HFF-Myc (cell line): ENCODE measurements around the gene PXDN.

Source experiments
- DNase-seq: peaks from one replicate; pipeline ENCODE4 v3.0.0-alpha.2; 2011; ENCODE audit warnings: low read depth; ENCODE audit errors: extremely low read depth
- H3K4me3 ChIP-seq: replicated peaks from 2 replicates; pipeline ENCODE4 v1.5.1; 2011; ENCODE audit warnings: low read depth, mild to moderate bottlenecking, control low read depth, low read length
- TF ChIP-seq, protein P1 (sequence below): IDR thresholded peaks from 2 replicates; pipeline ENCODE4 v1.5.1; 2012; ENCODE audit warnings: mild to moderate bottlenecking, low read depth, low read length, control low read depth; ENCODE audit errors: missing control alignments

PXDN gene

DNA sequence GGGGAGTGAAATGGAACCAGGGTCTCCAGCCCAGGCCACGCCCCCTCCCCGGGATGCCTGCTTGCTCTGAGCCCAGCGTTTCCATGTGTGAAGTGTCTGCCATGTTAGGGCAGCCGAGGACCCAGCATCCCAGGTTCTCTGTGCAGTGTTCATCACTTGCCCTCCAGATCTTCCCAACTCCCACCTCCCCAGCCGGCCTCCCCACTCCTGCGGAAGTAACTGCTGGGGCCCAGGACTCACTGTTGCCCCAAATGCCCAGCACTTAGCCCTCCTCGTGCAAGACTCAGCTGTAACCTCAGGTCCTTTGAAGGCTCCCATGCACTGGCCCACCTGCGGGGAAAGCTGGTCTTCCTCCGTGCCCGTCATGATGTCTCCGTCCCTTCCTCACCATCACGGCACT lies 9.7 kb upstream of the PXDN start:
- TF ChIP-seq, protein P1, sequence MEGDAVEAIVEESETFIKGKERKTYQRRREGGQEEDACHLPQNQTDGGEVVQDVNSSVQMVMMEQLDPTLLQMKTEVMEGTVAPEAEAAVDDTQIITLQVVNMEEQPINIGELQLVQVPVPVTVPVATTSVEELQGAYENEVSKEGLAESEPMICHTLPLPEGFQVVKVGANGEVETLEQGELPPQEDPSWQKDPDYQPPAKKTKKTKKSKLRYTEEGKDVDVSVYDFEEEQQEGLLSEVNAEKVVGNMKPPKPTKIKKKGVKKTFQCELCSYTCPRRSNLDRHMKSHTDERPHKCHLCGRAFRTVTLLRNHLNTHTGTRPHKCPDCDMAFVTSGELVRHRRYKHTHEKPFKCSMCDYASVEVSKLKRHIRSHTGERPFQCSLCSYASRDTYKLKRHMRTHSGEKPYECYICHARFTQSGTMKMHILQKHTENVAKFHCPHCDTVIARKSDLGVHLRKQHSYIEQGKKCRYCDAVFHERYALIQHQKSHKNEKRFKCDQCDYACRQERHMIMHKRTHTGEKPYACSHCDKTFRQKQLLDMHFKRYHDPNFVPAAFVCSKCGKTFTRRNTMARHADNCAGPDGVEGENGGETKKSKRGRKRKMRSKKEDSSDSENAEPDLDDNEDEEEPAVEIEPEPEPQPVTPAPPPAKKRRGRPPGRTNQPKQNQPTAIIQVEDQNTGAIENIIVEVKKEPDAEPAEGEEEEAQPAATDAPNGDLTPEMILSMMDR, result no peak

DNA sequence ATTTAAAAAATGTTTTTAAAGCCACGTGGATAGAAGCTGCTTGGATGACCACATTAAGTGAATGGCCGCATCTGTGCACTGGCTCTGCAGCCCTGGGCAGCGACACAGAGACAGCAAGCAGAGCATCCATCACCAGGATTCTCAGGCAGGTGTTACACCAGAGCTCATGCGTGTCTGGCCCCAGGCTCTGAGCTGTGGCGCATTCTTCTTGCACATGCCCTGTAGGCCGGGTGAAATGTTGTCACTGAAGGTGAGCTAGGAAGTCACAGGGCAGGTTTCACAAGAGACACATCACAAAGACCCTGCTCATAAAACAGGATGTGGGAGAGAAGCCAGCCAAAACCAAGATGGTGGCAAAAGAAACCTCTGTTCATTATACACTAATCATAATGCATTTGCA lies 8.4 kb upstream of the PXDN start:
- no peak overlapping the region for H3K4me3 ChIP-seq
- TF ChIP-seq, protein P1, result no peak
- no peak for DNase-seq

More for the DNA sequence above, 9.7 kb upstream of the PXDN start:
- no peak overlapping the region for H3K4me3 ChIP-seq
- no peak for DNase-seq

DNA sequence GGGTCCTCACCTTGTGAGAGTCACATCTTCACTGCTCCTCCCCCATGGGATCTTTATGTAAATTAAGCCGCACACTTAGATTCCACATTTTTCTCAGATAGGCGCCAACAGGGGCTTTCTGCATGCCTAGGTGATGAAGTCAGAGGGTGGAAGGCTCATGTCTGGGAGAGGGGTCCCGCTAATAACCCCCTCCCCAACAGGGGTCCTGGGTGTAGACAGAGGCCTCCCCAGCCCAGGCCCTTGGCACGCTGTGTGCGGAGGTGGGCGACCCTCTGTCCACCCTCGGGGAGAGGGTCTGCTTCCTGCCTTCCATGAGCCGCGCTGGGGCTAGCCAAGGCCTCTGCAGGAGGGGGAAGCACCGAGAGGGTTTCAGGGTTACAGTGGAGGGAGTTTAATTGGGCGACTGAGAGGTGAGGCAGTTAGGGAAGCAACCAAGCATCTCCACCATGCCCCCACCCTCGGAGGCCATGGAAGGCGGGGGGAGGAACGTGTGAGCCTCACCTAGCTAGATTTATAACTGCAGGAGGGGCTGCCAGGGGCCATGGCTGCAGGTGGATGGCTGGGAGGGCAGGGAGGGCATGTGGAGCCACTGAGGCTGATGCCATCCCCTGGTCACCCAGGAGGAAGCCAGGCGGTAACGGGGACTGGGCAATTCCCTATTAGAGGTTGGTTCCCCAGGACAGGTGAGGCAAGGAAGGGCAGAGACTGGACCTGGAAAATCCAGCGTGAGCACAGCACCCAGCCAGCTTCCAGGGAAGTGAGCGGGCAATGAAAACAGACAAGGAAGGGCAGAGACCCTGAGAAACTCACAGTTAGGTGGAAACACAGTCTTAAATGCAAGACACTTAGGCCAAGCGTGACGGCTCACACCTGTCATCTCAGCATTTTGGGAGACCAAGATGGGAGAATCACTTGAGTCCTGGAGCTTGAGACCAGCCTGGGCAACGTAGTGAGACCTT lies 7.7 kb upstream of the PXDN start:
- DNase-seq, result no peak
- no peak overlapping the region for H3K4me3 ChIP-seq
- TF ChIP-seq, protein P1, result no peak

DNA sequence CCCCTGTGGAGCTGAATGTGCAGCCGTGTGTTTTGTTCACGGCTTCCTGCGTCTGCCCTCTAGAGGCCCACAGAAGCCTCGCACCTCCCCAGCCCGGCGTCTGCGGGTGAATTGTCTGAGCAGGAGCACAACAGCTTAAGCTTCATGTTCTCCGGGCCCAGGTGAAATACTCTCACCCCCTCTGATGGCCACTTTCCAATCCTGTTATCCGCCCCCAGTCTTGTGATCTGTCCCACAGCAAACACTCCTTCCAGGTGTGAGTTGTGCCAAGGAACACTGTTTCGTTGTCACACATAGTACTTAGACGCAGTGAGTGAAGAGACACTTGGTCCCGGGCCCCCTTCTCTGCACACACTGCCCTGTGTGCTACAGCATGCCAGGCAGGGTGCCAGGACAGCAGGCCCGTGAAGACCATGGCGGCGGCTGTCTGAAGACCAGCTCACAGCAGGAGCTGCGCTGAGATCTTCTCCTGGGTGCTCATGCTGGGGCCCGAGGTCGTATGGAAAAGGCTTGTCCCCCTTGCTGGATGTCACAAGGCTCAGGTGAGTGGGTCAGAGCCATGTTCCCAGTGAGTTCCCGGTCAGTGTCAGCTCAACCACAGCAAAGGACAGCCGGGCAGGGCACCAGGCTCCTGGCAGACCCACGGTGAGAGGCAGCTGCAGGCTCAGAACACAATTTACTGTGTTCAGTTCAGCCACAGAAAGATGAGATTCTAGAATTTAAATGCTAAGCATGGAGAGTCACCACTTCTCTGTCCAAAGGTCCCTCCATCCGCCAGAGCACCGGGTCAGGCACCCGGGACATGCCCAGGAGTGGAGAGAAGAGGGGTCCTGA lies 6.8 kb upstream of the PXDN start:
- DNase-seq, result no peak
- H3K4me3 ChIP-seq, result no peak overlapping the region
- TF ChIP-seq, protein P1, result peak; percentile 91

DNA sequence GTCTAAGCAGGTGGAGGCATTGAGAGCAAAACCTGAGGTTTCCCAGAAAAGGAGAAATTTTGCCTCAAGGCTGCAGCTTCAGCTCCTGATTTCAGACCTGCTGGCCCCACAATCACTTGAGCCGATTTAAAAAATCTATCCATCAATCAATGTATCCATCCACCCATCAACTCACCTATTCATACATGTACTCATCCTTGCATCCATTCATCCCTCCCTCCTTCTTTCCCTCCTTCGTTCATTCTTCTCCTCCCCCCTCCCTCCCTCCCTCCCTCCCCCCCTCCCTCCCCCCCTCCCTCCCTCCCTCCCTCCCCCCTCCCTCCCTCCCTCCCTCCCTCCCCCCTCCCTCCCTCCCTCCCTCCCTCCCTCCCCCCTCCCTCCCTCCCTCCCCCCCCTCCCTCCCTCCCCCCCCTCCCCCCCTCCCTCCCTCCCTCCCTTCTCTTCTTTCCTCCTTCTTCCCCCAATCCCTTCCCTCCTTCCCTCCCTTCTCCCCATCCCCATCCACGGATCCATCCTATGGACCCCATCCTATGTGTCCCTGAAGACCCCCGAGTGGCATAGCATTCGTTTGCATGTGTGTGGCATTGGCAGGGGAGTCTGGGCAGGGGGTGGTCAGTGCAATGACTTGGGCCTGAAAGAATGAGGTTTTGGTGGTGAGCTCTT lies 6.1 kb upstream of the PXDN start:
- TF ChIP-seq, protein P1, result no peak
- DNase-seq, result no peak
- H3K4me3 ChIP-seq, result no peak overlapping the region

DNA sequence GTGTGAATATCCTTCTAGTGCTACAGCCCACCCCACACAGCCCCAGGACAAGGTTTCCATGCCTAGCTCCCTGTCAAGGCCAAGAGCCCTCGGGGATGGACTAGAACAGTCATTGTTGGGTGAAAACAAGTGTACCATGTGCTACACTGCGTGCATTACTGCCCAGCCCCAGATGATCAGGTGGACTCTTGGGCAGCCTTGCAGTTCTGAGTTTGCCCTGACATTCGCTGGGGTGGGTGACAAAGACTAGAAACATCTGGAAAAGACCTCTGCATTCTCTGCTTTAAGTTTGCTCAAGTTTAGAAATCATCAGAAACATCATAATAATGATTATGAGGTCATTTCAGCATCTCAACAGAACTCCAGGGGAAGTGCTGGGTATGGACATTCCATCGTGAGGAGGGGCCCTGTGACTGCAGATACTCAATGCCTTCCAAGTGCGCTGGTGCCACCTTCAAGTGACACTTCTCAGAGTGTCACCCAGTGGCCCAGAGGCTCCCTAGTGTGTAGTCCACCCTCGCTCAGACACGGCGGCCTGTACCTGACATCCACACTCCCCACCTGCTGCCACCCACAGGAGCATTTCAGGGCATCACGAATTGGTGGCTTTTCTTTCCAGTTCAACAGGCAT lies 5.3 kb upstream of the PXDN start:
- TF ChIP-seq, protein P1, result no peak
- no peak for DNase-seq

More for the DNA sequence above, 5.3 kb upstream of the PXDN start:
- H3K4me3 ChIP-seq, result no peak overlapping the region
